NCI-H2107 treated with DMSO at 0.1 percent for 48 hours (cell line): Measurements from ENCODE around the gene CCDC184.
"Not testable (repeated sequence)": the region's sequence is repeated elsewhere in the genome, so short reads cannot be mapped to it uniquely, and the experiment has no call there.

Source experiments
- DNase-seq: peaks from one replicate; lab custom pipeline; 2025; ENCODE audit not compliant: unreplicated experiment; lab: John Stamatoyannopoulos, UW

CCDC184 gene

DNA sequence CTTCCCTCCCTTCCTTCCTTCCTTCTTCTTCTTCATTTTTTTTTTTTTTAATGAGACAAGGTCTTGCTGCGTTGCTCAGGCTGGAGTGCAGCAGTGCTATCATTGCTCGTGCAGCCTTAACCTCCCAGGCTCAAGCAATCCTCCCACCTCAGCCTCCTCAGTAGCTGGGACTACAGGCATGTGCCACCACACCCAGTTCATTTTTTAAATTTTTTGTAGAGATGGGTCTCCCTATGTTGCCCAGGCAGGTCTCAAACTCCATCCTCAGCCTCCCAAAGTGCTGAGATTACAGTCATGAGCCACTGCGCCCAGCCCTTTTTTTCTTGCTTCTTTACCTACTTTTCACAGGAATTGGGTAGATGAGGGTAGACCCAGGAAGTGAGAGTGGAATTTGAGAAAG, 18.1 kb downstream of the CCDC184 start:
- DNase-seq = no peak

DNA sequence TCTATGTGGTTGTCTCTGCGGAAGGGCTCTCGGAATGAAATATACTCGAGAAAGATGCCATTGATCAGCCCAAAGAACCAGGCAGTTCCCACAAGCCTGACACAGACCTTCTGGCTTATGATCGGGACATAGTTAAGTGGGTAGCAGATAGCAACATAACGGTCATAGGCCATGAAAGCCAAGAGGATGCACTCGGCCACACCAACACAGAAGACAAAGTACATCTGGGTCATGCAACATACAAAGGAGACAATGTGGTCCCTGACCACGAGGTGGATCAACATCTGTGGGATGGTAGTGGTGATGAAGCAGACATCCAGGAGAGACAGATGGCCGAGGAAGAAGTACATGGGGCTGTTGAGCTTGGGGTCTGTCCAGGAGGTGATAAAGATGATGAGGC, 19.3 kb downstream of the CCDC184 start:
- DNase-seq = no peak

DNA sequence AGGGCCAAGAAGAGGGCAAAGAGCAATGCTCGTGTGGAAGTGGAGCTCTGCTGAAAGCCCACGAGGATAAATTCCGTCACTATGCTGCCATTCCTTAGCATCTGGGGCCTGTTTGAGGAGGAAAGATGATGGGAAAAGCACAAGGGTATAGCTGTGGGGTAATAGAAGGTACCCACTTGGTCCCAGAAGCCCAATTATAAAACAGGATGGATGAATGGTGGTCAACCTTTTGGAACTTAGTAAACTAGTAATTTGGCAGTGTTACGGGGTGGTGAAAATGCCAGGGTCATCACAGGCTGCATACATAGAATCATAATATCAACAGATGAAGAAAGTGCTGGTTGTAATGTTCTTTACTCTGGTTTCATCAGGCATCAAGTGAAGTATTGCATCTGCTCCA, 19.7 kb downstream of the CCDC184 start, which contains the start of gene OR10AD1:
Gene OR10AD1, minus strand, starts transcription at position 101 of the 400 bp plus-strand sequence. Its CDS starts 0 bp downstream, at position 101.
- DNase-seq = no peak

DNA sequence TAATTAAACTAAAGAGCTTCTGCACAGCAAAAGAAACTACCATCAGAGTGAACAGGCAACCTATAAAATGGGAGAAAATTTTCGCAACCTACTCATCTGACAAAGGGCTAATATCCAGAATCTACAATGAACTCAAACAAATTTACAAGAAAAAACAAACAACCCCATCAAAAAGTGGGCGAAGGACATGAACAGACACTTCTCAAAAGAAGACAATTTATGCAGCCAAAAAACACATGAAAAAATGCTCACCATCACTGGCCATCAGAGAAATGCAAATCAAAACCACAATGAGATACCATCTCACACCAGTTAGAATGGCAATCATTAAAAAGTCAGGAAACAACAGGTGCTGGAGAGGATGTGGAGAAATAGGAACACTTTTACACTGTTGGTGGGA, 26.1 kb downstream of the CCDC184 start:
- not testable (repeated sequence) for DNase-seq

DNA sequence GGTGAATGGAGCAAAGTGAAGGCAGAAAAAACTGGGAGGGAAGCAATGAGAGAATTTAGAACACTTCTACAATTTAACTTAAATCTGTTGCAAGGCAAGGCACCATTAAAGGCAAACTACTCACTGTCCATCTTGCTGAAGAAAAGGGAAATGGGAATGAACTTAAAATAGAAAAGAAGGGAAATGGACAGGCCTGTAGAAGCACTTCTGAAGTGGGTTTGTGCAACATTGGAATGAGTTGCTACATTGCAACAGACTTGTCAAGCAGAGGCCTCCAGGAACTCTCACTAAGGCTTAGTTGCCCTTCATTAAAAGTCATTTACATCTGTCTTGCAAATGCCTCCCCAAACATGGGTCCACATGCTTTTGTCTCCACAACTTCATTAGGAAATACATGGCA, 33.3 kb downstream of the CCDC184 start:
- no peak for DNase-seq

DNA sequence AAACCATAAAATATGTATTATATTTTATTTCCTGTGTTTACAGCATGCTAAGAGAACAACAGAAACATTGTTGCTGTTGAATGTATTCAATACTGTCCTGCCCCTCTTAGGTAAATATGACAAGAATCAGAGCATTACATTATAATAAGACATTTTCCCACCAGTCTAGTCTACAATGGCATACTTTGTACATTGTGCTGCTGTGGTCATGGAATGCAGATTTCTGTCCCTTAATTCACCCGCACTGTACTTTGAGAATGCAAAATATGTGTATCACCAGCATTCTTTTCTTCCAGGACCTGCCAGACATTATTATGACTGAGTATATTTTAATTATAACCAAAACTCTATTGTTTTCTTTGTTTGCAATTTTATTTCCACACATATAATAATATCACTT, 36.2 kb downstream of the CCDC184 start:
- no peak for DNase-seq

DNA sequence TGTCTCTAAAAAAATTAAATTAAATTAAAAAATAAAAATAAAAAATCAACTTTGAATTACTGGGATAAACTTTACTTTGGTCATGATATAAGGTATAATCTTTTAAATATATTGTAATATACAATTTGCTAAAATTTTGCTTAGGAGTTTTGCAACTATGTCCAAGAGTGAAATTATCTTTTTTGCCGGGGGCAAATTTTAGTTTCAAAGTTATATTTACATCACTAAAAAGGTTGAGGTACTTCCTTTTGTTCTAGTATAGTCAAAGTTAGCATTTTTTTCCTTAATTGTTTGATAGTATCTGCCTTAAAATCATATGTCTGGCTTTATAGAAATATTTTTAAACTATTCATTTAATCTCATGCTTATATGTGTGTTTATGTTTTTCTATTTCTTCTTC, 37.3 kb downstream of the CCDC184 start:
- no peak for DNase-seq

DNA sequence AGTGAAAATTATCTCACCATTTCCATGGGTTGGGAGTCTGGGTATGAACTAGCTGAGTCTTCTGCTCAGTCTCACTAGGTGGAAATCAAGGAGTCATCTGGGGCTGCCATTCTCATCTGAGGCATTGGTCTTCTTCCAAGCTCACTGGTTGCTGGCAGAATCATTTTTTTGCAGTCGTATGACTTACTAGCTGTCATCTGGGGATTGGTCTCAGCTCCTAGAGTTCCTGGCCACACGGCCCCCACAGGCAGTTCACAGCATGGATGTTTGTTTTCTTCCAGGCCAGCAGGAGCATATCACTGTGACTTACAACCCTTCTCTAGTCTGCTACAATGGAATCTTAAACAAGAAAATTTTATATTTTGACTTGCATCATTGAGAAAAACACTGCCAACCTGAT, 38.2 kb downstream of the CCDC184 start:
- DNase-seq = no peak

DNA sequence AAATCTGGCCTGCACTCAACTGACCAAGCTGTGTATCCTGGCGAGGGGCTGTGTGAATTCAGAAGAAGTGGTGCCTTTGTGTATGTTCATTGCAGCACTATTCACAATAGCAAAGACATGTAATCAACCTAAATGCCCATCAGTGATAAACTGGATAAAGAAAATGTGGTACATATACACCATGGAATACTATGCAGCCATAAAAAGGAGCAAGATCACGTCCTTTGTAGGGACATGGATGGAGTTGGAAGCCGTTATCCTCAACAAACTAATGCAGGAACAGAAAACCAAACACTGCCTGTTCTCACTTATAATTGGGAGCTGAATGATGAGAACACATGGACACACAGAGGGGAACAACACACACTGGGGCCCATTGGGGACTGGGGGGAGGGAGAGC, 41.1 kb downstream of the CCDC184 start:
- not testable (repeated sequence) for DNase-seq

DNA sequence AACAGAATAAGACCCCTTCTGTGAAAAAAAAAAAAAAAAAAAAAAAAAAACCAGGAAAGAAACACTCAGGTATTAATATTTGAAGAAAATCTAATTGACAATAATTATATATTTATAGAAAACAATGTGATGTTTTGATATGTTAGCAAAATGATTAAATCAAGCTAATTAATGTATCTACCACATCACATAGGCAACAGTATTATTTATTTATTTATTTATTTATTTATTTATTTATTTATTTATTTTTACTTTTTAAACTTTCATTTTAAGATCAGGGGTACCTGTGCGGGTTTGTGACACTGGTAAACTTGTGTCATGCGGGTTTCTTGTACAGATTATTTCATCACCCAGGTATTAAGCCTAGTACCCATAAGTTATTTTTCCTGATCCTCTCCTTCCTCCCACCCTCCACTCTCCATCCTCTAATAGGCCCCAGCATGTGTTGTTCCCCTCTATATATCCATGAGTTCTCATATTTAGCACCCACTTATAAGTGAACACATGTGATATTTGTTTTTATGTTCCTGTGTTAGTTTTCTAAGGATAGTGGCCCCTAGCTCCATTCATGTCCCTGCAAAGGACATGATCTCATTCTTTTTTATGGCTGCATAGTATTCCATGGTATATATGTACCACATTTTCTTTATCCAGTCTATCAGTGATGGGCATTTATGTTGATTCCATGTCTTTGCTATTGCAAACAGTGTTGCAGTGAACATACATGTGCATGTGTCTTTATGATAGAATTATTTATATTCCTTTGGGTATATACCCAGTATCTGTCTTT, 47.9 kb downstream of the CCDC184 start:
- DNase-seq = not testable (repeated sequence)
